Fibroblast of the conjunctiva (primary cell): ENCODE measurements around the gene CIT.

Experiments used
- DNase-seq: peaks from one replicate; pipeline ENCODE4 v3.0.0-alpha.2; 2010; ENCODE audit warnings: low read depth

CIT gene

GRCh38 chr12:119859241-119859640 is 17.9 kb downstream of the CIT start:
- DNase-seq = no peak

- no peak for DNase-seq
These were observed 20.0 kb downstream of the CIT start for GRCh38 chr12:119857041-119857591.

- DNase-seq = no peak
These were observed 26.8 kb downstream of the CIT start for GRCh38 chr12:119850330-119850729.

GRCh38 chr12:119843100-119843499 is 34.0 kb downstream of the CIT start:
- DNase-seq = peak; percentile 73

GRCh38 chr12:119842380-119842779 is 34.7 kb downstream of the CIT start:
- no peak for DNase-seq

- DNase-seq = no peak
These were observed 35.5 kb downstream of the CIT start for GRCh38 chr12:119841433-119842210.

GRCh38 chr12:119840582-119840981 is 36.5 kb downstream of the CIT start:
- DNase-seq = no peak

- no peak for DNase-seq
These were observed 37.0 kb downstream of the CIT start for GRCh38 chr12:119840168-119840567.

- no peak for DNase-seq
These were observed 38.1 kb downstream of the CIT start for GRCh38 chr12:119838826-119839600.

- DNase-seq = no peak
These were observed 40.3 kb downstream of the CIT start for GRCh38 chr12:119836781-119837180.

GRCh38 chr12:119835068-119835467 is 42.1 kb downstream of the CIT start:
- peak; percentile 8 for DNase-seq

GRCh38 chr12:119829439-119829838 is 47.7 kb downstream of the CIT start:
- DNase-seq = no peak

- DNase-seq = no peak
These were observed 48.8 kb downstream of the CIT start for GRCh38 chr12:119828300-119828699.

- no peak for DNase-seq
These were observed 49.4 kb downstream of the CIT start for GRCh38 chr12:119827760-119828159.

GRCh38 chr12:119826661-119827445 is 50.3 kb downstream of the CIT start:
- DNase-seq = no peak

GRCh38 chr12:119825262-119825661 is 51.9 kb downstream of the CIT start:
- no peak for DNase-seq

- no peak for DNase-seq
These were observed 55.1 kb downstream of the CIT start for GRCh38 chr12:119822046-119822445.

- DNase-seq = no peak
These were observed 57.8 kb downstream of the CIT start for GRCh38 chr12:119819322-119819721.

- no peak for DNase-seq
These were observed 59.4 kb downstream of the CIT start for GRCh38 chr12:119817546-119818343.

- DNase-seq = no peak
These were observed 68.1 kb downstream of the CIT start for GRCh38 chr12:119809023-119809422.

- no peak for DNase-seq
These were observed 68.7 kb downstream of the CIT start for GRCh38 chr12:119808441-119808840.
